ENCODE measurements around the gene CASZ1.

DNA sequence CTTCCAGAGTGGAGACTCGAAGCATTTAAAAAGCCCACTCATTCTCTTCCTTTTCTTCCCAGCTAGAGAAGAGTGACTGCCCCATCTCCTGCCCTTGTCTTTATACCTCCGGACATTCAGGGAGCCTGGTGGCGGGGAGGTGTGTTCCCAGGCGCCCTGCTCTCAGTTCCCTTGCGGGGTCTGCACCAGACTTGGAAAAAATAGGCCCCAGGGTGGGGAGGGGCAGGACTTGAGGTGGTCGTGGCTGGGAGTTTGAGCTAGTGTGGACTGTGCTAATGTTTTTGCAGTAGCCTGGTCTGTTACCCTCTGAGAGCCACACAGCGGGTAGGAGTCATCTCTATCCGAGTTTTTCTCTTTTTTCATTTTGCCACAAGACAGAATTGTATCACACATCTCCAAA is 182.6 kb downstream of the CASZ1 start:
- no peak for TF ChIP-seq ZNF274 (IDR thresholded peaks at IDR 0.05; ENCODE audit: low read depth, low read length)
- TF ChIP-seq SUZ12 (IDR thresholded peaks at IDR 0.05; ENCODE audit: extremely low read depth, insufficient read depth, insufficient read length): no peak
- TF ChIP-seq YY1 (IDR thresholded peaks at IDR 0.05; ENCODE audit: insufficient read depth, insufficient read length): no peak
